Measurements from ENCODE around the gene ABCA4. TPM values are rescaled to one million over a fixed set of nuclear protein-coding genes. Genes with fewer than 3 reads are reported as not detected.
"Not testable (repeated sequence)": the region's sequence is repeated elsewhere in the genome, so short reads cannot be mapped to it uniquely, and the experiment has no call there.

Gene ABCA4
- not detected for polyA plus RNA-seq (ENCODE audit: low read depth in 6 of 6)

DNA sequence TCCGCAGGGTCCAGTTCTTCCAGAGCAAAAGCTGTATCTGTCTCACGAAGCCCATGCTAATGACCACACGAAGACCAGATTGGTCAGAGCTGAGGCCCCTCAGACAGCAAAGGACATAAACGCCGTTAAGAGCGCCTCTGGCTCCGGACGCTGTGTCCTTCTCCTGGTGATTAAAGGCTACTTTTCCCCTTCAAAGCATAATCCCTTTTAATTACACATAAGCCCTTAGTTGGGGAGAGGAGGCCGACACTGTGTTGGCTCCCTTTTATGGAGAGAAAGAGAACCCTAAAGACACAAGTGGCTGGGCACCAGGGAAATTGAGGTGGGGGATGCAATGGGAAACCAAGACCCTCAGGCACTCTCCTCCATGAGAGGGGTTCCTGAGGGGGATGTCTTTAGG lies at the start of gene ABCA4:
Gene ABCA4, minus strand, starts transcription at position 158 of the 400 bp plus-strand sequence. Its CDS starts 103 bp downstream, at position 55.
- ATAC-seq (ENCODE audit: low read depth in 2 of 2), result no peak
- peaks cover 0 to 21% (median 11%) of the 10 kb centered on the region in 3 donors for H3K27me3 Mint-ChIP-seq
- no peaks in the 10 kb centered on the region for H3K4me1 Mint-ChIP-seq
- peak within 1 kb of the TSS in 1 of 6 donors; percentile 29 for H3K27ac Mint-ChIP-seq
- DNase-seq, result no peak
- peaks cover 0 to 1% (median 0%) of the 10 kb centered on the region in 7 donors for H3K9me3 Mint-ChIP-seq
- no peaks in the 10 kb centered on the region for H3K36me3 Mint-ChIP-seq
- H3K4me3 Mint-ChIP-seq, result no peak within 1 kb of the TSS

DNA sequence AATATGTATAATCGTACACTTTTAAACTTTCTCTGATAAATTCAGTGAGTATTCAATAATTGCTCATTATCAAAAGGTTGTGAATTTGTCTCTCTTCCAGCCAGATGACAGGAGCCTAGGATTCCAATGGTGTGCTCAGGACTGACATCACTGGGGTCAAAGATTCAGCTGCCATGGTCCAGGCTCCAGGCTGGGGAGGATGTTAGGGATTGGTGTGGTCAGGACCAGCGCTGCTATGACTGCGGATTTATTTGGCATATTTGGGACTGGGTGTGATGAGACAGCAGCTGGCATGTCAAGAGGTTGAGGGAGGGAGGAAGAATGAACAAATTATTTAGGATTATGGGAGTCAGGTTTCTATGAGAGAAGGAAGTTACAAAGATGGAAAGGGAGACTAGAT lies 48.2 kb upstream of the ABCA4 start:
- Mint-ChIP-seq H3K4me3 (no peak overlapping the region), H3K27ac (no peak overlapping the region), H3K27me3 (peaks cover 5 to 13% (median 6%) of the 10 kb centered on the region in 3 donors), H3K4me1 (no peaks in the 10 kb centered on the region), H3K9me3 (peaks cover 0 to 4% (median 0%) of the 10 kb centered on the region in 7 donors), H3K36me3 (no peaks in the 10 kb centered on the region)
- DNase-seq, result no peak
- no peak for ATAC-seq (ENCODE audit: low read depth in 2 of 2)

- no peak for ATAC-seq (ENCODE audit: low read depth in 2 of 2)
- Mint-ChIP-seq H3K27me3 (peaks cover 0 to 13% (median 11%) of the 10 kb centered on the region in 3 donors), H3K9me3 (peaks cover 0 to 4% (median 0%) of the 10 kb centered on the region in 7 donors), H3K36me3 (no peaks in the 10 kb centered on the region), H3K4me1 (no peaks in the 10 kb centered on the region), H3K27ac (no peak overlapping the region), H3K4me3 (no peak overlapping the region)
- DNase-seq, result no peak
Measured at GRCh38 chr1:94165843-94166242, 44.9 kb upstream of the ABCA4 start.

DNA sequence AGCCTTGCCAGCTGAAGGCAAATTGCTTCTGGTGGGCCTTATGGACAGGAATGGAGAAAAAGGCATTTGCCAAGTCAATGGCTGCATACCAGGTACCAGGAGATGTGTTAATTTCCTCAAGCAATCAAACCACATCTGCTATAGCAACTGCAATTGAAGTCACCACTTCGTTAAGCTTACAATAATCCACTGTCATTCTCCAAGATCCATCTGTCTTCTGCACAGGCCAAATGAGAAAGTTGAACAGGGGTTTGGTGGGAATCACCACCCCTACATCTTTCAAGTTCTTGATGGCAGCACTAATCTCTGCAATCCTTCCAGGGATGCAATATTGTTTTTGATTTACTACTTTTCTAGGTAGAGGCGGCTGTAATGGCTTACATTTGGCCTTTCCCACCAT lies 43.9 kb upstream of the ABCA4 start:
- not testable (repeated sequence) for H3K9me3 Mint-ChIP-seq; ATAC-seq (ENCODE audit: low read depth in 2 of 2)
- H3K27me3 Mint-ChIP-seq, result peaks cover 0 to 13% (median 11%) of the 10 kb centered on the region in 3 donors

DNA sequence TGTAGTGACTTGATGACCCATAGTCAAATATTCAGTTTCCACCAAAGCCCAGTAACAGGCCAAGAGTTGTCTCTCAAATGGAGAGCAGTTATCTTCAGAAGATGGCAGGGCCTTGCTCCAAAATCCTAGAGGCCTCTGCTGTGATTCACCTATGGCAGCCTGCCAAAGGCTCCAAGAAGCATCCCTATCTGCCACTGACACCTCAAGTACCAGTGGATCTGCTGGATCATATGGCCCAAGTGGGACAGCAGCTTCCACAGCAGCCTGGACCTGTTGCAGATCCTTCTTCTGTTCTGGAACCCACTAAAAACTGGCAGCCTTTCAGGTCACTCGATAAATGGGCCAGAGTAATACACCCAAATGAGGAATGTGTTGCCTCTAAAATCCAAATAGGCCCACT lies 43.2 kb upstream of the ABCA4 start:
- not testable (repeated sequence) for H3K27ac Mint-ChIP-seq; H3K36me3 Mint-ChIP-seq; DNase-seq; H3K4me1 Mint-ChIP-seq; H3K4me3 Mint-ChIP-seq; H3K9me3 Mint-ChIP-seq; ATAC-seq (ENCODE audit: low read depth in 2 of 2)
- peaks cover 0 to 13% (median 11%) of the 10 kb centered on the region in 3 donors for H3K27me3 Mint-ChIP-seq

More for the DNA sequence above, 43.9 kb upstream of the ABCA4 start:
- H3K36me3 Mint-ChIP-seq, H3K27ac Mint-ChIP-seq, H3K4me1 Mint-ChIP-seq, DNase-seq, H3K4me3 Mint-ChIP-seq: not testable (repeated sequence)

DNA sequence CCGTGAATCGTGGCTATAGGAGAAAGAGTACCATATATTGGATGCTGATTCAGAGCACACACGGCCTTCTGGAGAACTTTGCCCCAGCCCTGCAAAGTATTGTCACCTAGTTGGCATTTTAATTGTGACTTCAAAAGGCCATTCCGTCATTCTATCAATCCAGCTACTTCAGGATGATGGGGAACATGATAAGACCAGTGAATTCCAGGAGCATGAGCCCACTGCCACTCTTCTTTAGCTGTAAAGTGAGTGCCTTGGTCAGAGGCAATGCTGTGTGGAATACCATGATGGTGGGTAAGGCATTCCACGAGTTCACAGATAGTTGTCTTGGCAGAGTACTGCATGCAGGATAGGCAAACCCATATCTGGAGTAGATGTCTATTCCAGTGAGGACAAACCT lies 42.3 kb upstream of the ABCA4 start:
- not testable (repeated sequence) for H3K4me1 Mint-ChIP-seq; ATAC-seq (ENCODE audit: low read depth in 2 of 2)

GRCh38 chr1:94160811-94161210 lies 39.9 kb upstream of the ABCA4 start:
- Mint-ChIP-seq H3K9me3 (peaks cover 0 to 5% (median 0%) of the 10 kb centered on the region in 7 donors), H3K4me1 (no peaks in the 10 kb centered on the region), H3K27me3 (peaks cover 0 to 5% (median 4%) of the 10 kb centered on the region in 3 donors), H3K4me3 (no peak overlapping the region), H3K27ac (no peak overlapping the region), H3K36me3 (no peaks in the 10 kb centered on the region)
- ATAC-seq (ENCODE audit: low read depth in 2 of 2) (no peak), DNase-seq (no peak)

More for the DNA sequence above, 42.3 kb upstream of the ABCA4 start:
- Mint-ChIP-seq H3K27ac (peak overlapping the region in 1 of 6 donors; percentile 42), H3K27me3 (peaks cover 0 to 13% (median 11%) of the 10 kb centered on the region in 3 donors)
- not testable (repeated sequence) for H3K4me3 Mint-ChIP-seq, H3K36me3 Mint-ChIP-seq, H3K9me3 Mint-ChIP-seq, DNase-seq

GRCh38 chr1:94156096-94156625 lies 35.2 kb upstream of the ABCA4 start:
- Mint-ChIP-seq H3K4me3 (no peak overlapping the region), H3K36me3 (no peaks in the 10 kb centered on the region), H3K27ac (no peak overlapping the region), H3K27me3 (peaks cover 0 to 5% (median 0%) of the 10 kb centered on the region in 3 donors), H3K9me3 (peaks cover 0 to 4% (median 2%) of the 10 kb centered on the region in 7 donors), H3K4me1 (peaks cover 0 to 4% (median 0%) of the 10 kb centered on the region in 3 donors)
- DNase-seq, result no peak
- ATAC-seq (ENCODE audit: low read depth in 2 of 2), result no peak

DNA sequence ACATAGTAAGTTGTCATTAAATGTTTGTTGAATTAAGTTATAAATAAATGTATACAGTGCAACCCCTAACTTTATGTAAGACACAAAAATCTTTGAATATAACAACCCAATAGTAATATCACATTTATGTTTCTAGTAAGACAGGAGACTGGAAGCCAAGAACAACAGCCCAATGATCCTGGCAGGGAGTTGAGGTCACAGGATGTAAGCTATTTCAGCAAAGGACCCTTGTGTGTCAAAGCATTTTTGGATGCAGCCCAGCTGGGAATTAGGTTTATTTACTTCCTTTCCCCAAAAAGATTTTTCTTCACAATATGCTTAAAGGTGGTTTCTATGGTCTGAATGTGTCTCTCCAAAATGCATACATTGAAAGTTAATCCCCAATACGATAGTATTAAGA lies 34.0 kb upstream of the ABCA4 start:
- Mint-ChIP-seq H3K9me3 (peaks cover 0 to 4% (median 0%) of the 10 kb centered on the region in 7 donors), H3K27ac (no peak overlapping the region), H3K27me3 (peaks cover 0 to 5% (median 0%) of the 10 kb centered on the region in 3 donors), H3K4me3 (no peak overlapping the region), H3K36me3 (no peaks in the 10 kb centered on the region), H3K4me1 (peaks cover 0 to 4% (median 0%) of the 10 kb centered on the region in 3 donors)
- no peak for DNase-seq
- no peak for ATAC-seq (ENCODE audit: low read depth in 2 of 2)

DNA sequence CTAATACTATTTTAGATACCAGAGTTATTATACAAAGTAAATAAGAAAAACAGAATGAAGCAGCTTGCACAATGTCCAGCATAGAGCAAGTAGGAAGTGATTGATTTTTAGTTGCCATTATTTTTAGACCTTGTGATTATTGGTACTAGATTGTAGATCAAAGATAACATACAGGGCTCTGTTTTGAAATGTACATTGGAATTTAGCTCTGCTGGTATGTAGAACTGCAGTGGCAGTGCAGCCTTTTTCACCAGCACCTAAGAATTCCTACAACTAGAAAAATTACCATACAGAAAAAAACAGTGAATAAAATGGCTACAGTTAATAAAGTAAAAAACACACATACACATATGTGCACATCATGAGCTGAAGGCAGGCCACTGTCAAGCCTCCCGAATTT lies 32.2 kb upstream of the ABCA4 start:
- H3K9me3 Mint-ChIP-seq, result peaks cover 0 to 4% (median 0%) of the 10 kb centered on the region in 7 donors
- H3K4me3 Mint-ChIP-seq, result no peak overlapping the region
- peaks cover 0 to 7% (median 5%) of the 10 kb centered on the region in 3 donors for H3K27me3 Mint-ChIP-seq
- no peaks in the 10 kb centered on the region for H3K36me3 Mint-ChIP-seq
- no peak for DNase-seq
- no peak for ATAC-seq (ENCODE audit: low read depth in 2 of 2)
- H3K4me1 Mint-ChIP-seq, result peaks cover 0 to 4% (median 0%) of the 10 kb centered on the region in 3 donors
- H3K27ac Mint-ChIP-seq, result no peak overlapping the region

DNA sequence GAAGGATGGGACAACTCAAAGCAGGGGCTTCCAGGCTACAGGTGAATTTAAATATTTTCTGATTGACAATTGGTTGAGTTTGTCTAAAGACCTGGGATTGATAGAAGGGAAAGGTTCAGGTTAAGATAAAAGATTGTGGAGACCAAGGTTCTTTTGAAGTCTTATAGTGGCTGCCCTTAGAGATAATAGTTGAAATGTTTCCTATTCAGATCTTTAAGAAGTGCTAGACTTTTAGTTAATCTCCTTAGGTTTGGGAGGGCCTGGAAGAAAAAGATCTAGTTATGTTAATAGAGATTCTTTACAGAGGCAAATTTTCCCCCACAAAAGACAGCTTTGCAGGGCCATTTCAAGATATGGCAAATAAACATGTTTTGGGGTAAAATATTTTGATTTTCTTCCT lies 28.2 kb upstream of the ABCA4 start:
- peak overlapping the region in 1 of 6 donors; percentile 1 for H3K27ac Mint-ChIP-seq
- not testable (repeated sequence) for ATAC-seq (ENCODE audit: low read depth in 2 of 2); H3K27me3 Mint-ChIP-seq; H3K4me1 Mint-ChIP-seq; H3K36me3 Mint-ChIP-seq; DNase-seq; H3K4me3 Mint-ChIP-seq; H3K9me3 Mint-ChIP-seq

- ATAC-seq (ENCODE audit: low read depth in 2 of 2) (no peak), DNase-seq (no peak)
- Mint-ChIP-seq H3K36me3 (no peaks in the 10 kb centered on the region), H3K27me3 (peaks cover 0 to 7% (median 0%) of the 10 kb centered on the region in 3 donors), H3K4me1 (no peaks in the 10 kb centered on the region), H3K9me3 (no peaks in the 10 kb centered on the region), H3K27ac (no peak overlapping the region), H3K4me3 (no peak overlapping the region)
Measured at GRCh38 chr1:94146273-94146672, 25.3 kb upstream of the ABCA4 start.

- Mint-ChIP-seq H3K9me3 (no peaks in the 10 kb centered on the region), H3K4me1 (no peaks in the 10 kb centered on the region), H3K4me3 (no peak overlapping the region), H3K27ac (no peak overlapping the region), H3K27me3 (peaks cover 0 to 7% (median 0%) of the 10 kb centered on the region in 3 donors), H3K36me3 (no peaks in the 10 kb centered on the region)
- ATAC-seq (ENCODE audit: low read depth in 2 of 2) (no peak), DNase-seq (no peak)
Measured at GRCh38 chr1:94144836-94145235, 23.9 kb upstream of the ABCA4 start.

- Mint-ChIP-seq H3K4me1 (no peaks in the 10 kb centered on the region), H3K27me3 (no peaks in the 10 kb centered on the region), H3K9me3 (peaks cover 0 to 8% (median 0%) of the 10 kb centered on the region in 7 donors), H3K4me3 (no peak overlapping the region), H3K36me3 (no peaks in the 10 kb centered on the region), H3K27ac (no peak overlapping the region)
- ATAC-seq (ENCODE audit: low read depth in 2 of 2), result no peak
- DNase-seq, result no peak
Measured at GRCh38 chr1:94143809-94144176, 22.8 kb upstream of the ABCA4 start.

Measured in naive B cell (primary cell).